HepG2 (cell line): ENCODE measurements around the gene ZNF839. TPM values are rescaled to one million over a fixed set of nuclear protein-coding genes. Genes with fewer than 3 reads are reported as not detected.

Experiments used
- ATAC-seq: fragments of 200-7000 bp; cut with Tn5 transposase; 3 replicates; pipeline ENCODE4 v1.9.1; 2020; ENCODE audit warnings: mild to moderate bottlenecking, moderate library complexity
- BruUV-seq: library from RNA; stranded (reverse); fragments of 400-500 nt; replicated peaks from 2 replicates; lab custom pipeline; 2021; lab: Mats Ljungman, UMichigan
- CTCF ChIA-PET: fragments of 300-600 bp; formaldehyde crosslinking; extraction: SDS; loops from one replicate; lab custom pipeline; 2021; ENCODE audit warnings: low total read pairs, inconsistent platforms, low intra/inter-chr PET ratio; lab: Yijun Ruan, JAX
- POLR2A ChIA-PET: fragments of 350-600 bp; sonication (Branson Sonifier 250); formaldehyde crosslinking; loops from one replicate; lab custom pipeline; 2020; ENCODE audit warnings: antibody characterized with exemption, inconsistent platforms; lab: Yijun Ruan, JAX
- DNase-seq: peaks from one replicate; pipeline ENCODE4 v3.0.0-alpha.2; 2015; ENCODE audit warnings: low spot score
- FAIRE-seq: peaks from 3 replicates; lab custom pipeline; 2011; peaks lifted over from hg19 to GRCh38; lab: Jason Lieb, UNC
- H2AFZ ChIP-seq: one replicate; pipeline ENCODE4 v1.6.1; 2011; ENCODE audit warnings: low read length, inconsistent platforms
- H3K27ac ChIP-seq: fragments of 300-600 bp; 3 replicates; pipeline ENCODE4 v1.8.0; 2011; ENCODE audit warnings: mixed run types, mild to moderate bottlenecking, mixed read lengths, low read length, inconsistent platforms; ENCODE audit not compliant: insufficient read depth; ENCODE audit errors: extremely low read length
- H3K27me3 ChIP-seq, 2 experiments: fragments of 200-600 bp in 1 of 2; 2 replicates in 1 of 2; 3 replicates in 1 of 2; pipeline versions ENCODE4 v1.6.0 to v1.8.0; 2011; ENCODE audit warnings: low read length in 2 of 2, mild to moderate bottlenecking in 2 of 2, moderate library complexity in 2 of 2, inconsistent platforms in 1 of 2; ENCODE audit not compliant: insufficient read depth in 2 of 2, control insufficient read depth in 1 of 2
- H3K36me3 ChIP-seq, 2 experiments: fragments of 200-600 bp in 1 of 2; replicated peaks in 1 of 2; 2 replicates in 1 of 2; 3 replicates in 1 of 2; pipeline versions ENCODE4 v1.5.1 to v1.8.0; 2011; ENCODE audit warnings: low read length in 2 of 2, inconsistent platforms in 1 of 2; ENCODE audit not compliant: insufficient read depth in 2 of 2, control insufficient read depth in 1 of 2
- H3K4me1 ChIP-seq: 2 replicates; pipeline ENCODE4 v1.5.1; 2012; ENCODE audit warnings: low read length, inconsistent platforms; ENCODE audit not compliant: insufficient read depth
- H3K4me2 ChIP-seq: 2 replicates; pipeline ENCODE4 v1.6.0; 2011; ENCODE audit warnings: low read depth, low read length, inconsistent platforms
- H3K4me3 ChIP-seq, 3 experiments: fragments of 200-600 bp in 1 of 3; sonication (generic), shearing (Covaris generic) in 1 of 3; replicated peaks in 1 of 3; 2 replicates each; pipeline ENCODE4 v1.5.1; 2011 to 2016; ENCODE audit warnings: low read length in 3 of 3, inconsistent platforms in 2 of 3, low read depth in 2 of 3, mild to moderate bottlenecking in 2 of 3, control low read depth in 1 of 3, mixed read lengths in 1 of 3; ENCODE audit not compliant: insufficient read depth in 1 of 3
- H3K79me2 ChIP-seq: one replicate; pipeline ENCODE4 v1.6.1; 2011; ENCODE audit warnings: low read length, inconsistent platforms; ENCODE audit not compliant: insufficient read depth
- H3K9ac ChIP-seq: 2 replicates; pipeline ENCODE4 v1.6.0; 2011; ENCODE audit warnings: mild to moderate bottlenecking, low read depth, low read length, inconsistent platforms; ENCODE audit not compliant: insufficient read depth
- H3K9me3 ChIP-seq: 2 replicates; pipeline ENCODE4 v1.5.1; 2012; ENCODE audit warnings: mild to moderate bottlenecking, low read length
- H4K20me1 ChIP-seq: 2 replicates; pipeline ENCODE4 v1.6.0; 2011; ENCODE audit warnings: inconsistent platforms, mild to moderate bottlenecking, low read length, moderate library complexity; ENCODE audit not compliant: insufficient read depth
- ARNT2 ChIP-seq: sonication (generic); formaldehyde crosslinking; IDR thresholded peaks from 2 replicates; pipeline ENCODE4 v1.8.0; 2022; ENCODE audit warnings: mild to moderate bottlenecking, low read depth, missing genetic modification reagents, moderate library complexity
- HCFC1 ChIP-seq: fragments of 150-350 bp; IDR thresholded peaks from 2 replicates; pipeline ENCODE4 v1.6.1; 2014; ENCODE audit warnings: low read depth, low read length
- HHEX ChIP-seq: IDR thresholded peaks from 2 replicates; pipeline ENCODE4 v1.6.1; 2016; ENCODE audit warnings: control low read depth
- IKZF4 ChIP-seq: sonication (generic); formaldehyde crosslinking; IDR thresholded peaks from 2 replicates; pipeline ENCODE4 v1.5.1; 2020; ENCODE audit warnings: borderline replicate concordance, mild to moderate bottlenecking, low read depth, missing genetic modification reagents; ENCODE audit errors: not compliant biosample characterization
- KLF11 ChIP-seq: IDR thresholded peaks from 2 replicates; pipeline ENCODE4 v1.6.1; 2016; ENCODE audit warnings: missing compliant biosample characterization
- NFKBIZ ChIP-seq: IDR thresholded peaks from 2 replicates; pipeline ENCODE4 v1.6.1; 2018; ENCODE audit warnings: missing genetic modification reagents, missing compliant biosample characterization
- SIX1 ChIP-seq: sonication (generic); formaldehyde crosslinking; IDR thresholded peaks from 2 replicates; pipeline ENCODE4 v1.4.0; 2020; ENCODE audit warnings: missing genetic modification reagents, borderline replicate concordance
- SRF ChIP-seq: IDR thresholded peaks from 2 replicates; pipeline ENCODE4 v1.6.1; 2011; ENCODE audit warnings: mild to moderate bottlenecking, low read depth, low read length, moderate library complexity
- TCF7L2 ChIP-seq: IDR thresholded peaks from 2 replicates; pipeline ENCODE4 v1.6.1; 2011; ENCODE audit warnings: mild to moderate bottlenecking, low read depth, low read length, moderate library complexity
- ZBTB20 ChIP-seq: sonication (generic); formaldehyde crosslinking; IDR thresholded peaks from 2 replicates; pipeline ENCODE4 v1.8.1; 2023; ENCODE audit warnings: missing genetic modification reagents, low read depth, mild to moderate bottlenecking, borderline replicate concordance
- ZBTB7A ChIP-seq: sonication (generic); formaldehyde crosslinking; IDR thresholded peaks from 2 replicates; pipeline ENCODE4 v1.8.0; 2022; ENCODE audit warnings: mild to moderate bottlenecking, missing genetic modification reagents
- ZBTB7B ChIP-seq: sonication (generic); formaldehyde crosslinking; IDR thresholded peaks from 2 replicates; pipeline ENCODE4 v1.4.0; 2020; ENCODE audit warnings: missing genetic modification reagents
- ZNF124 ChIP-seq: sonication (generic); formaldehyde crosslinking; IDR thresholded peaks from 2 replicates; pipeline ENCODE4 v1.4.0; 2020; ENCODE audit warnings: missing genetic modification reagents
- ZNF354B ChIP-seq: sonication (generic); formaldehyde crosslinking; IDR thresholded peaks from 2 replicates; pipeline ENCODE4 v1.8.0; 2022; ENCODE audit warnings: mild to moderate bottlenecking, missing genetic modification reagents
- ZNF660 ChIP-seq: sonication (generic); formaldehyde crosslinking; IDR thresholded peaks from 2 replicates; pipeline ENCODE4 v1.5.1; 2020; ENCODE audit warnings: mild to moderate bottlenecking, low read depth, missing genetic modification reagents, borderline replicate concordance
- WGBS: methylation state at CpG from one replicate; pipeline ENCODE4 v1.1.6; 2017; ENCODE audit warnings: low lambda C conversion rate; 5-methylcytosine and 5-hydroxymethylcytosine counted together
- in situ Hi-C: cut with HindIII; loops from 2 replicates; pipeline ENCODE4 v1.10.0; 2017; ENCODE audit warnings: low pct_unique_long_range_greater_than_20kb; ENCODE audit not compliant: extremely low pct_ligation_motif_present
- intact Hi-C: fragments of 100-400 bp; cut with micrococcal nuclease; formaldehyde crosslinking; loops from one replicate; pipeline ENCODE4 v1.10.0; 2022; ENCODE audit not compliant: unreplicated experiment
- polyA plus RNA-seq, 8 experiments: library from polyadenylated mRNA; depleted of rRNA in 3 of 8; stranded (reverse) in 7 of 8; unstranded in 1 of 8; fragments of >200 nt; fragmentation: Illumina TruSeq in 4 of 8; extraction: Trizol in 4 of 8; gene quantifications; 2 replicates each; pipeline versions ENCODE4 v1.2.1 to v1.2.3, GENCODE V29; 2011 to 2016; ENCODE audit warnings: low read depth in 4 of 8, missing spikeins in 1 of 8, mixed read lengths in 1 of 8; ENCODE audit not compliant: insufficient read depth in 1 of 8
- total RNA-seq, 5 experiments: library from RNA; depleted of rRNA; stranded (reverse); fragments of >200 nt; fragmentation: Illumina TruSeq; extraction: Trizol; gene quantifications; 2 replicates each; pipeline ENCODE4 v1.2.3, GENCODE V29; 2016; ENCODE audit warnings: low read depth in 1 of 5
- TF ChIP-seq, protein P1 (sequence below): sonication (generic); formaldehyde crosslinking; IDR thresholded peaks from 2 replicates; pipeline ENCODE4 v1.4.0; 2020; ENCODE audit warnings: missing genetic modification reagents
- TF ChIP-seq, protein P2 (sequence below): sonication (generic); formaldehyde crosslinking; IDR thresholded peaks from 2 replicates; pipeline ENCODE4 v1.8.1; 2023; ENCODE audit warnings: mild to moderate bottlenecking, inconsistent platforms, moderate library complexity, missing genetic modification reagents, borderline replicate concordance
- TF ChIP-seq, protein P3 (sequence below): sonication (generic); formaldehyde crosslinking; IDR thresholded peaks from 2 replicates; pipeline ENCODE4 v1.4.0; 2020; ENCODE audit warnings: missing genetic modification reagents

The ZNF839 gene
- total and polyA plus RNA-seq, 2 of the 13 experiments (the other 11 are each of a cell fraction or from before 2014, with no cell fraction given), result 11.1 to 12.8 TPM

DNA sequence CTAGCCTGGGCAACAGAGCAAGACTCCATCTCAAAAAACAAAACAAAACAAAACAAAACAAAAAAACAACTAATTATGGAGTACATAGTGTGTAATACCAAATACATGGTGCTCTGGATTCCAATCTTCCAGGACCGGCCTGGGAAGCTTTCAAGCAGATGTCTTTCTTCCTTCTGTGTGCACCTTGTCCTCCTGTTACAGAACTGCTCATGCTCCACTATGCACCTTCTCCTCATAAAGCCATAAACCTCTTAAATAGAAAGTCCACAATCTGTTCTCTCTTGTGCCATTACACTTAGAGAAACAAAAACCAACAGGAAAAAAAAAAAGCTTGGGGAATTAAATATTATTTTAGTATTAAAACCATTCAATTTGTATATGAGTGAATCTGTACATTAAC, 27.1 kb upstream of the ZNF839 start:
- in situ Hi-C loops, result no loop called here
- DNase-seq (no peak), FAIRE-seq (no peak), ATAC-seq (no peak)
- WGBS, result 100% methylated on average over 1 of the region's 1 CpG
- Histone ChIP-seq H3K4me3 (no peak overlapping the region), H3K79me2 (no peaks in the 10 kb centered on the region), H3K9ac (no peak overlapping the region), H3K4me1 (peaks cover 7% of the 10 kb centered on the region; the same call in 1 of the 2 replicates), H3K27ac (no peak overlapping the region), H3K36me3 (no peaks in the 10 kb centered on the region), H4K20me1 (no peaks in the 10 kb centered on the region), H3K27me3 (no peaks in the 10 kb centered on the region), H3K4me2 (no peak overlapping the region), H3K9me3 (no peaks in the 10 kb centered on the region), H2AFZ (no peak overlapping the region)
- intact Hi-C loops, result no loop called here
- ChIA-PET POLR2A (no interaction called here), CTCF (no interaction called here)
- no TSS peak for BruUV-seq
- no peak for TF ChIP-seq ARNT2
- TF ChIP-seq SRF, result no peak
- TF ChIP-seq HCFC1, result no peak
- TF ChIP-seq ZNF124, result no peak
- no peak for TF ChIP-seq ZNF660 (CRISPR knock-in tag)
- TF ChIP-seq ZBTB20 (CRISPR knock-in tag), result no peak
- TF ChIP-seq ZBTB7B, result no peak
- TF ChIP-seq SIX1 (CRISPR knock-in tag), result no peak

DNA sequence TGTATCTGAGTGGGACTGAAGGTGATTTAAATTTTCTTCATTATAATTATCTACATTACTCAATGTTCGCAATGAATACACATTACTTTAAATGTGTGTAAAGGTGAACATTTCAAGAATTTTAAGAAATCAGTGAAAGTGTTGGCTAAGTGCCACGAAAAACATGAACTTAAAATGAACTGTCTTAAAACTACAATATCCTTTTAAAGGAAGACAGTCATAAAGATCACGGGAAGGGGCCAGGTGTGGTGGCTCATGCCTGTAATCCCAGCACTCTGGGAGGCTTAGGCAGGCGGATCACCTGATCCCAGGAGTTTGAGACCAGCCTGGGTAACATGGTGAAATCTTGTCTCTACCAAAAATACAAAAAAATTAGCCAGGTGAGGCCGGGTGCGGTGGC, 25.8 kb upstream of the ZNF839 start:
- no peaks in the 10 kb centered on the region for H3K36me3 ChIP-seq
- no peaks in the 10 kb centered on the region for H3K79me2 ChIP-seq
- ChIA-PET POLR2A (no interaction called here), CTCF (no interaction called here)
- H3K27ac ChIP-seq, result no peak overlapping the region
- ATAC-seq (no peak), DNase-seq (no peak), FAIRE-seq (no peak)
- H3K4me3 ChIP-seq, result no peak overlapping the region
- BruUV-seq, result no TSS peak
- in situ Hi-C loops (no loop called here), intact Hi-C loops (no loop called here)
- H3K4me1 ChIP-seq, result peaks cover 7% of the 10 kb centered on the region; the same call in 1 of the 2 replicates
- H4K20me1 ChIP-seq, result no peaks in the 10 kb centered on the region
- 89% methylated on average over 6 of the region's 6 CpGs for WGBS
- H3K4me2 ChIP-seq, result no peak overlapping the region
- H3K9me3 ChIP-seq, result no peaks in the 10 kb centered on the region
- no peaks in the 10 kb centered on the region for H3K27me3 ChIP-seq
- H2AFZ ChIP-seq, result no peak overlapping the region
- H3K9ac ChIP-seq, result no peak overlapping the region
- TF ChIP-seq NFKBIZ, result no peak
- TF ChIP-seq, protein P1, sequence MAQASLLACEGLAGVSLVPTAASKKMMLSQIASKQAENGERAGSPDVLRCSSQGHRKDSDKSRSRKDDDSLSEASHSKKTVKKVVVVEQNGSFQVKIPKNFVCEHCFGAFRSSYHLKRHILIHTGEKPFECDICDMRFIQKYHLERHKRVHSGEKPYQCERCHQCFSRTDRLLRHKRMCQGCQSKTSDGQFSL (CRISPR knock-in tag), result no peak
- TF ChIP-seq, protein P2, sequence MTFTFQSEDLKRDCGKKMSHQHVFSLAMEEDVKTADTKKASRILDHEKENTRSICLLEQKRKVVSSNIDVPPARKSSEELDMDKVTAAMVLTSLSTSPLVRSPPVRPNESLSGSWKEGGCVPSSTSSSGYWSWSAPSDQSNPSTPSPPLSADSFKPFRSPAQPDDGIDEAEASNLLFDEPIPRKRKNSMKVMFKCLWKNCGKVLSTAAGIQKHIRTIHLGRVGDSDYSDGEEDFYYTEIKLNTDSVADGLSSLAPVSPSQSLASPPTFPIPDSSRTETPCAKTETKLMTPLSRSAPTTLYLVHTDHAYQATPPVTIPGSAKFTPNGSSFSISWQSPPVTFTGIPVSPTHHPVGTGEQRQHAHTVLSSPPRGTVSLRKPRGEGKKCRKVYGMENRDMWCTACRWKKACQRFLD (CRISPR knock-in tag), result no peak
- no peak for TF ChIP-seq TCF7L2
- TF ChIP-seq, protein P3, sequence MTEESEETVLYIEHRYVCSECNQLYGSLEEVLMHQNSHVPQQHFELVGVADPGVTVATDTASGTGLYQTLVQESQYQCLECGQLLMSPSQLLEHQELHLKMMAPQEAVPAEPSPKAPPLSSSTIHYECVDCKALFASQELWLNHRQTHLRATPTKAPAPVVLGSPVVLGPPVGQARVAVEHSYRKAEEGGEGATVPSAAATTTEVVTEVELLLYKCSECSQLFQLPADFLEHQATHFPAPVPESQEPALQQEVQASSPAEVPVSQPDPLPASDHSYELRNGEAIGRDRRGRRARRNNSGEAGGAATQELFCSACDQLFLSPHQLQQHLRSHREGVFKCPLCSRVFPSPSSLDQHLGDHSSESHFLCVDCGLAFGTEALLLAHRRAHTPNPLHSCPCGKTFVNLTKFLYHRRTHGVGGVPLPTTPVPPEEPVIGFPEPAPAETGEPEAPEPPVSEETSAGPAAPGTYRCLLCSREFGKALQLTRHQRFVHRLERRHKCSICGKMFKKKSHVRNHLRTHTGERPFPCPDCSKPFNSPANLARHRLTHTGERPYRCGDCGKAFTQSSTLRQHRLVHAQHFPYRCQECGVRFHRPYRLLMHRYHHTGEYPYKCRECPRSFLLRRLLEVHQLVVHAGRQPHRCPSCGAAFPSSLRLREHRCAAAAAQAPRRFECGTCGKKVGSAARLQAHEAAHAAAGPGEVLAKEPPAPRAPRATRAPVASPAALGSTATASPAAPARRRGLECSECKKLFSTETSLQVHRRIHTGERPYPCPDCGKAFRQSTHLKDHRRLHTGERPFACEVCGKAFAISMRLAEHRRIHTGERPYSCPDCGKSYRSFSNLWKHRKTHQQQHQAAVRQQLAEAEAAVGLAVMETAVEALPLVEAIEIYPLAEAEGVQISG (CRISPR knock-in tag), result no peak
- TF ChIP-seq KLF11 (CRISPR knock-in tag), result no peak
- no peak for TF ChIP-seq ZBTB7A (CRISPR knock-in tag)
- no peak for TF ChIP-seq IKZF4 (CRISPR knock-in tag)
- TF ChIP-seq HHEX, result no peak
- TF ChIP-seq ZNF354B (CRISPR knock-in tag), result no peak
